ENCODE data around the gene KCNB1.

DNA sequence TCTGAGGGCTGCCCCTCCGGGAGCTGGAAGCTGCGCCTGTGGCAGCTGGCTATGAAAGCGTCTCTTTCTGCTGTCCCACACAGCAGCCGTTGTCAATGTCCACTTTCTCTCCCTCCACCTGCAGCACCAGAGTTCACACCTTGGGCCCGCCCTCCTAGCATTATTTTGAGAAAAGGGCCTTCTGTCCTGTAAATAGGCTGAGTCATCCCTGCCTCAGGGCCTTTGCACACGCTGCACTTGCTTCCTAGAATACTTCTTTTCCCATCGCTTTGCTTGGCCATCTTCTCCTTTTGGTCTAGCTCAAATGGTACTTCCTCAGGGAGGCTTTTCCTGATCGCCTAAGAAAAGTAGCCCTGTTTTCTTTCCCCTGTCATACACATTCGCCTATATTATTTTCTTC lies 135.3 kb downstream of the KCNB1 start:
- TF ChIP-seq, protein P1, sequence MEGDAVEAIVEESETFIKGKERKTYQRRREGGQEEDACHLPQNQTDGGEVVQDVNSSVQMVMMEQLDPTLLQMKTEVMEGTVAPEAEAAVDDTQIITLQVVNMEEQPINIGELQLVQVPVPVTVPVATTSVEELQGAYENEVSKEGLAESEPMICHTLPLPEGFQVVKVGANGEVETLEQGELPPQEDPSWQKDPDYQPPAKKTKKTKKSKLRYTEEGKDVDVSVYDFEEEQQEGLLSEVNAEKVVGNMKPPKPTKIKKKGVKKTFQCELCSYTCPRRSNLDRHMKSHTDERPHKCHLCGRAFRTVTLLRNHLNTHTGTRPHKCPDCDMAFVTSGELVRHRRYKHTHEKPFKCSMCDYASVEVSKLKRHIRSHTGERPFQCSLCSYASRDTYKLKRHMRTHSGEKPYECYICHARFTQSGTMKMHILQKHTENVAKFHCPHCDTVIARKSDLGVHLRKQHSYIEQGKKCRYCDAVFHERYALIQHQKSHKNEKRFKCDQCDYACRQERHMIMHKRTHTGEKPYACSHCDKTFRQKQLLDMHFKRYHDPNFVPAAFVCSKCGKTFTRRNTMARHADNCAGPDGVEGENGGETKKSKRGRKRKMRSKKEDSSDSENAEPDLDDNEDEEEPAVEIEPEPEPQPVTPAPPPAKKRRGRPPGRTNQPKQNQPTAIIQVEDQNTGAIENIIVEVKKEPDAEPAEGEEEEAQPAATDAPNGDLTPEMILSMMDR (IDR thresholded peaks at IDR 0.05), result no peak
- TF ChIP-seq POLR2A (IDR thresholded peaks at IDR 0.05), result no peak

Data from breast epithelium (tissue), 3 donors.